Measurements from ENCODE around the gene SLC25A15.

The SLC25A15 gene

GRCh38 chr13:40799508-40799907, 10.1 kb downstream of the SLC25A15 start:
- no peak for DNase-seq (ENCODE audit: low read depth in 2 of 2)
- H3K4me3 ChIP-seq (replicated peaks in 1 of 2; ENCODE audit: low read depth in 2 of 2, low read length in 2 of 2): no peak overlapping the region
- TF ChIP-seq CTCF (IDR thresholded peaks at IDR 0.05; ENCODE audit: low read depth, low read length): no peak

GRCh38 chr13:40800559-40800958, 11.1 kb downstream of the SLC25A15 start:
- no peak overlapping the region for H3K4me3 ChIP-seq (replicated peaks in 1 of 2; ENCODE audit: low read depth in 2 of 2, low read length in 2 of 2)
- no peak for DNase-seq (ENCODE audit: low read depth in 2 of 2)
- TF ChIP-seq CTCF (IDR thresholded peaks at IDR 0.05; ENCODE audit: low read depth, low read length): no peak

GRCh38 chr13:40801255-40802217, 12.1 kb downstream of the SLC25A15 start:
- no peak for TF ChIP-seq CTCF (IDR thresholded peaks at IDR 0.05; ENCODE audit: low read depth, low read length)

GRCh38 chr13:40803316-40803715, 13.9 kb downstream of the SLC25A15 start:
- TF ChIP-seq CTCF (IDR thresholded peaks at IDR 0.05; ENCODE audit: low read depth, low read length): no peak

More at GRCh38 chr13:40801255-40802217, 12.1 kb downstream of the SLC25A15 start:
- no peak for DNase-seq (ENCODE audit: low read depth in 2 of 2)
- no peak overlapping the region for H3K4me3 ChIP-seq (replicated peaks in 1 of 2; ENCODE audit: low read depth in 2 of 2, low read length in 2 of 2)

GRCh38 chr13:40806241-40806640, 16.8 kb downstream of the SLC25A15 start:
- no peak overlapping the region for H3K4me3 ChIP-seq (replicated peaks in 1 of 2; ENCODE audit: low read depth in 2 of 2, low read length in 2 of 2)
- no peak for DNase-seq (ENCODE audit: low read depth in 2 of 2)
- no peak for TF ChIP-seq CTCF (IDR thresholded peaks at IDR 0.05; ENCODE audit: low read depth, low read length)

More at GRCh38 chr13:40803316-40803715, 13.9 kb downstream of the SLC25A15 start:
- DNase-seq (ENCODE audit: low read depth in 2 of 2): no peak
- H3K4me3 ChIP-seq (replicated peaks in 1 of 2; ENCODE audit: low read depth in 2 of 2, low read length in 2 of 2): no peak overlapping the region

- no peak for TF ChIP-seq CTCF (IDR thresholded peaks at IDR 0.05; ENCODE audit: low read depth, low read length)
- H3K4me3 ChIP-seq (replicated peaks in 1 of 2; ENCODE audit: low read depth in 2 of 2, low read length in 2 of 2): no peak overlapping the region
- no peak for DNase-seq (ENCODE audit: low read depth in 2 of 2)
These were observed 20.1 kb downstream of the SLC25A15 start for GRCh38 chr13:40809471-40809870.

Measured in cardiac fibroblast (primary cell).